NK-92 (cell line): Measurements from ENCODE around the gene TRIL.

Source experiments
- DNase-seq: peaks from one replicate; lab custom pipeline; 2025; ENCODE audit not compliant: unreplicated experiment; lab: John Stamatoyannopoulos, UW

The TRIL gene

GRCh38 chr7:28958235-28958979 lies at the start of gene TRIL:
Gene TRIL, minus strand, starts transcription at chr7:28958330. Its CDS starts 284 bp downstream, at chr7:28958046.
- DNase-seq = no peak

GRCh38 chr7:29007127-29007526 lies 49.0 kb upstream of the TRIL start:
- no peak for DNase-seq

DNA sequence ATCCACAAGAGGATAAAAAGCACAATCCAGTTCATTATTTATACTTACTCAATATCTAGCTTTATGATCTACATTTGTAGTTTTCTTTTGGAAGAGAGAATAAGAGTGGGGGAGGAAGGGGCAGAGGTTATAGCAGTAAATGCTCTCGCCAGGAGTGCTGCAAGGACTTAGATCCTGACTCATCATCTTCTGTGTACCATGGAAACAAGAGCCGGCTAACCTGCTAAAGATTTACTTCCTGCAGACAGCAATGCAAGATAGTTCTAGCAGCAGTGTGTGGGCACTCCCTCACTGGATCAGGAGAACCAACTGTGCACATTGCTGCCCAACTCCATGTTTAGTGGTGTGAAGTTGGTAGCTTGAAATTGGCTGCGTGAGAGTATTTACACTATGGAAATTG lies 47.7 kb upstream of the TRIL start:
- DNase-seq = no peak

GRCh38 chr7:29005406-29005805 lies 47.3 kb upstream of the TRIL start:
- no peak for DNase-seq

DNA sequence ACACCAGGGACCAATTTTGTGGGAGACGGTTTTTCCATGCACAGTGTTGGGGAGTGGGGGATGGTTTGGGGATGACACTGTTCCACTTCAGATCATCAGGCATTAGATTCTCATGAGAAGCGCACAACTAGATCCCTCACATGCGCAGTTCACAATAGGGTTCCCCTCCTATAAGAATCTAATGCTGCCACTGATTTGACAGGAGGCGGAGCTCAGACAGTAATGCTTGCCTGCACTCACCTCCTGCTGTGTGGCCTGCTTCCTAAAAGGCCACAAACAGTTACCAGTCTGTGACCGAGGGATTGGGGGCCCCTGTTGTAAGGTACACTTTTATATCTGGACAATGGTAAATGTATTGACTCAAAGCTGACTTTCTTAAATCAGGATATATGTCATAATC lies 45.6 kb upstream of the TRIL start:
- DNase-seq = no peak

DNA sequence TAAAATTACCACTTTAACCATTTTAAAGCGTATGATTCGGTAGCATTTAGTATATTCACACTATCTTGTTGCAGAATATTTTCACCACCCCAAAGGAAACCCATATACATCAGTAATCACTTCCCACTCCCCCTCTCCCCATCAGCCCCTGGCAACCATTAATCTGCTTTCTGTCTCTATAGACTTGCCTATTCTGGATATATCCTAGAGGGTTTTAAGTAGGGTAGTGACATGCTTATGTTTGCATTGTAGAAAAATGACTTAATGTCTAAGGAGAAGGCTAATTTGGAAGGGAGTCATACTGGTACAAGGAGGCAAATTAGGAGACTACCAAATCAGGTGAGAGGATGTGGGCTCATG lies 42.6 kb upstream of the TRIL start:
- DNase-seq = no peak

GRCh38 chr7:28999895-29000716 lies 42.0 kb upstream of the TRIL start:
- no peak for DNase-seq

- no peak for DNase-seq
Observed at GRCh38 chr7:28999427-28999826, 41.3 kb upstream of the TRIL start.

DNA sequence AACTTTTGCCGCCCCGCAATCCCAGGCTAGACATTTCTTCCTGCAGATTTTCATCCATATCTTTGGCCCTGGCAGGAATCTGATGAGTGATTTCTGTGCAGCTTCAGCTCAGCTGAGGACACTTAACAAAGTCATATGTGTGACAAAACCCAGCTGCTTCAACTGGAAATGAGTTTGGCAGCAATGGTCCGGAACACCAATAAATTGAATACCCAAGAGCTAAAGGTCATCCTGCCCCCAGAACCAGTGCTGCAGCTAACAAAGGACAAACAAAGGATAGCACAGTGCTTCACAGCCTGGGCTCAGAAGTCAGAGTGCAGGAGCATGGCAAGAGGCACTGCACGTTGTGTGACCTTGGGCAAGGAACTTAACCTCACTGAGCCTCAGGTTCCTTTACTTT lies 40.0 kb upstream of the TRIL start:
- DNase-seq = no peak

DNA sequence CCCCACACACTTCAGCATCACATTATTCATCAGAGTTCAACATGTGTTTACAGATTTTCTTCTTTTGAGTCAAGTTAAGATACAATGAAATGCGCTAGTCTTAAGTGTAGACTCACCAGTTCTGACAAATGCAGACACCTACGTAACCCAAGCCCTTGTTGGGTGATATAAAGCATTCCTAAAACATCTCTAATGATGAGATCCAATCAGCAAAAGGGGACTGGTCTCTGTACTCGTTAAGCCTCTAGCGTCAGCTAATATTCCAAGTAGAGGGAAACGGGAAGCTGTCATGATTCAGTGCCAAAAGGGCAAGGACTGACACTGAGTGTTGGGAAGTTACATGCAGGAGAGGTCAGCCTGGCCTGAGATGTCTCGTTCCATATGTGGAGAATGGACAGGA lies 38.7 kb upstream of the TRIL start:
- no peak for DNase-seq

DNA sequence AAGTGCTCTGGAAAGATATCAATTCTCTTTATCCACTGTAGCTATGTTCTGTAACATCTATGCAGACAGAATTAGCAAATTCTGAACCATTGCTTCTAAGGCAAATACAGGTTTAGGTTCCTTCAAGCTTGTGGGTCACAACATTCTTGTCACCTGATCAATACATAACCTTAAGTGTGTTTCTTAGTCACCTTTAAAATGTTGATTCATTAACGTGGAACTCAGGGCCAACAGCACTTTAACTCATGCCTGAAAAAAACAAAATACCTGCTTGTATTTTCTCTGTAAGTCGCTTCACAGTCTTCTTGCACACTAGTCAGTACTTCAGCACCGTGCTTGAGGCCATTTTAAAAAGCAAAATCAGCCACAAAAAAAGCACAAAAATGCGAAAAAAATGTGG lies 35.2 kb upstream of the TRIL start:
- DNase-seq = no peak

DNA sequence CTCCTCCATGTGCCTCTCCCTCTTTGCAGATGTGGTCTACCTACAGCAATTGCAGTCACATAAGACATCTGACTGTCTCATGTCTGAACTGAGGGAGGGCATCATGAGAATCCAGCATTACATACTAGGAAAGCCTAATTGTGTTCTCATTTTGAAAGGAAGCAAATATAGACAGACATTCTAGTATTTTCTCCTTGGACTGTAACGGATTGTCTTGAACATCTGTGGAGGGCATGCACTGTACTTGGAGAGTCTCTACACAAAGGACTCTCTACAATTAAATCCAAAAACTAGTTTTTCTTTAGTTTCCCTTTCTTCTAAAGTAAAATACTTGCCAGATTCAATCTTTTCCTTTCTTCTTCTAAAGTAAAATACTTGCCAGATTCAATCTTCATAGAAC lies 34.7 kb upstream of the TRIL start:
- DNase-seq = no peak

GRCh38 chr7:28990200-28990960 lies 32.2 kb upstream of the TRIL start:
- no peak for DNase-seq

GRCh38 chr7:28989211-28989980 lies 31.3 kb upstream of the TRIL start:
- DNase-seq = no peak

GRCh38 chr7:28988810-28989209 lies 30.7 kb upstream of the TRIL start:
- DNase-seq = no peak

GRCh38 chr7:28988091-28988490 lies 30.0 kb upstream of the TRIL start:
- DNase-seq = no peak

- DNase-seq = no peak
Observed at GRCh38 chr7:28986765-28987110, 28.6 kb upstream of the TRIL start.

GRCh38 chr7:28986028-28986764 lies 28.1 kb upstream of the TRIL start:
- DNase-seq = no peak

GRCh38 chr7:28984631-28985030 lies 26.5 kb upstream of the TRIL start:
- no peak for DNase-seq

- DNase-seq = no peak
Observed at GRCh38 chr7:28984217-28984616, 26.1 kb upstream of the TRIL start.
